SW 1271 (cell line): ENCODE results near the gene KIAA1217.

ENCODE experiments used
- DNase-seq, 2 experiments: peaks; one replicate each; lab custom pipeline; 2025; lab: John Stamatoyannopoulos, UW

KIAA1217 gene

GRCh38 chr10:24596217-24596930, 387.4 kb downstream of the KIAA1217 start:
- DNase-seq: no peak

DNA sequence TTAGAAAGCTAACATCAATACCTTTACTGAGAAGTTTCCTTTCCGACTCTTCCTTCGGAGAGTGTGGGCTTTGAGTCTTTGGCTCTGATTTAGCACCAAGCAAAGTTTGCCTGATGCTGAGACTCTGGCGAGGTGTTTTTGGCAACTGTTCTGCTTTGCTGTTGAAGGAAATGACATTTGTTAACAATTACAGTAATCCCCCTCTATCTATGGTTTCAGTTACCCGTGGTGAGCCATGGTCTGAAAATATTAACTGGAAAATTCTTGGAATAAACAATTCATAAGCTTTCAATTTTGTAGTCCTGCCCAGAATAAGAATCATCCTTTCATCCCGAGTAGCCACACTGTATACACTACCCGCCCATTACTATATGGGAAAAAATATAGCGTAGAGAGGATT, 388.5 kb downstream of the KIAA1217 start:
- no peak for DNase-seq
